ENCODE results near the gene RNF13.

DNA sequence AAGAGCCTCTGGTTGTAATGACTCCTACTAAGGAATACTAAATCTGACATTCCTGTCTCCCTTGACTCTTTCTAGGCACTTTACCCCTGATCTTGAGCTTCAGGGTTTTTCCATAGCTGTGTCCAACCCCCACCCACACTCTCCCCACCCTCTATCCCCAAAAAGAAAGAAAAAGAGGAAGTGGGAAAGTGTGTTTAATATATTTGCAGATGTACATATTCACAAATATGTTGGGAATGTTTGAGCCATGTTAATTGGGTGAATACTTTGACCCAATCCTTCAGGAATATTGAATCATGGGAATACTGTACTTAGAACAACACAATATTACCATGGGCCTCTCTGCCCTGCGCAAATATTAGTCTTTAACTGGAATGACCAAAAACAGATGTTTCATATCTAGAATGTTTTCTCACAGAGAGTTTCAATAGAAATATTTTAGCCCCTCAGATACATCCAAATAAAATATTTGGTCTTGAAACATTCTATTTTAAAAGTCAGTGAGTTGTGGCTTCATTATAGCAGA, 177.5 kb downstream of the RNF13 start:
- TF ChIP-seq CTCF (IDR thresholded peaks at IDR 0.05) = no peak
- TF ChIP-seq POLR2A (IDR thresholded peaks at IDR 0.05) = no peak
- no peak for TF ChIP-seq POLR2AphosphoS5 (IDR thresholded peaks at IDR 0.05)

Measured in prostate gland (tissue), 2 donors.